ENCODE results near the gene SLIT3.

DNA sequence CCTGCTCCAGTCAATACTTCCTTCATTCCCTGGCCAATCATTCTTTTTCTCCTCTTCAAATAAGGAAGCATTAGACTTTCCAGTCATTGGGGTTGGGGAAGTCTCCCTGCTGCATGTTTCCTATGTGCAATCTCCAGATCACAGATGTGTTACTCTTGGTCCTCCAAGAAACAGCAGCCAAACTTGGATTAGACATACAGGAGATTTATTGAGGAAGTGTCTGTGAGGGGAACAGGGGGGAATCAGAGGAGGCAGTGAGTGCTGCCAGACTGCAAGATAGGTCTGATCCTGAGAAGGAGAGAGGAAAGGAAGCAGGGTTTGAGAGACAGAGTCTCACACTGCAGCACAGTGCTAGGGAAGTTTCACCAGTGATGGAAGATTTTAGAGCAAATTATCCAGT, 40.6 kb upstream of the SLIT3 start:
- TF ChIP-seq, protein P1, sequence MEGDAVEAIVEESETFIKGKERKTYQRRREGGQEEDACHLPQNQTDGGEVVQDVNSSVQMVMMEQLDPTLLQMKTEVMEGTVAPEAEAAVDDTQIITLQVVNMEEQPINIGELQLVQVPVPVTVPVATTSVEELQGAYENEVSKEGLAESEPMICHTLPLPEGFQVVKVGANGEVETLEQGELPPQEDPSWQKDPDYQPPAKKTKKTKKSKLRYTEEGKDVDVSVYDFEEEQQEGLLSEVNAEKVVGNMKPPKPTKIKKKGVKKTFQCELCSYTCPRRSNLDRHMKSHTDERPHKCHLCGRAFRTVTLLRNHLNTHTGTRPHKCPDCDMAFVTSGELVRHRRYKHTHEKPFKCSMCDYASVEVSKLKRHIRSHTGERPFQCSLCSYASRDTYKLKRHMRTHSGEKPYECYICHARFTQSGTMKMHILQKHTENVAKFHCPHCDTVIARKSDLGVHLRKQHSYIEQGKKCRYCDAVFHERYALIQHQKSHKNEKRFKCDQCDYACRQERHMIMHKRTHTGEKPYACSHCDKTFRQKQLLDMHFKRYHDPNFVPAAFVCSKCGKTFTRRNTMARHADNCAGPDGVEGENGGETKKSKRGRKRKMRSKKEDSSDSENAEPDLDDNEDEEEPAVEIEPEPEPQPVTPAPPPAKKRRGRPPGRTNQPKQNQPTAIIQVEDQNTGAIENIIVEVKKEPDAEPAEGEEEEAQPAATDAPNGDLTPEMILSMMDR (IDR thresholded peaks at IDR 0.05) = no peak
- no peak for TF ChIP-seq POLR2A (IDR thresholded peaks at IDR 0.05)
